Glutamatergic neuron (in vitro differentiated cells): ENCODE results near the gene PPP5C. TPM values are rescaled to one million over a fixed set of nuclear protein-coding genes. Genes with fewer than 3 reads are reported as not detected.
A peak's percentile ranks its signal among the peaks of the same experiment; 100 is the strongest.
"Not testable (repeated sequence)": the region's sequence is repeated elsewhere in the genome, so short reads cannot be mapped to it uniquely, and the experiment has no call there.

Experiments
- DNase-seq: peaks from one replicate; pipeline ENCODE4 v3.0.0; 2022
- H3K27ac Mint-ChIP-seq: one replicate; pipeline ENCODE4 v1.8.0; 2020; ENCODE audit warnings: mild to moderate bottlenecking, mixed read lengths, inconsistent platforms; ENCODE audit not compliant: unreplicated experiment
- H3K27me3 Mint-ChIP-seq: one replicate; pipeline ENCODE4 v1.8.0; 2020; ENCODE audit warnings: mild to moderate bottlenecking, moderate library complexity, mixed read lengths, inconsistent platforms; ENCODE audit not compliant: unreplicated experiment
- H3K36me3 Mint-ChIP-seq: one replicate; pipeline ENCODE4 v1.8.0; 2020; ENCODE audit warnings: mild to moderate bottlenecking, mixed read lengths, inconsistent platforms; ENCODE audit not compliant: unreplicated experiment
- H3K4me1 Mint-ChIP-seq: one replicate; pipeline ENCODE4 v1.8.0; 2020; ENCODE audit warnings: mild to moderate bottlenecking, low read depth, mixed read lengths, inconsistent platforms; ENCODE audit not compliant: unreplicated experiment
- H3K4me3 Mint-ChIP-seq: one replicate; pipeline ENCODE4 v1.8.0; 2020; ENCODE audit warnings: mild to moderate bottlenecking, mixed read lengths, inconsistent platforms; ENCODE audit not compliant: unreplicated experiment
- H3K9me3 Mint-ChIP-seq: one replicate; pipeline ENCODE4 v1.8.0; 2020; ENCODE audit warnings: mild to moderate bottlenecking, moderate library complexity, mixed read lengths, inconsistent platforms; ENCODE audit not compliant: unreplicated experiment
- CTCF ChIP-seq: fragments of 200-600 bp; sonication (generic); IDR thresholded peaks from one replicate; pipeline ENCODE4 v1.5.0; 2021; ENCODE audit not compliant: partially characterized antibody, unreplicated experiment
- total RNA-seq: library from RNA; stranded (reverse); fragmentation: NEBNext Ultra II Directional; extraction: Animal tissue kit (Norgen Biotek cat#: 25700); gene quantifications from one replicate; pipeline ENCODE4 v1.2.1, GENCODE V29; 2021; ENCODE audit not compliant: unreplicated experiment

The PPP5C gene
- total RNA-seq, 1 donor from 2014 or later: 85.8 TPM

- H3K27me3 Mint-ChIP-seq: peaks cover 4% of the 10 kb centered on the region
- H3K36me3 Mint-ChIP-seq: peaks cover 7% of the 10 kb centered on the region
- TF ChIP-seq CTCF: no peak
- H3K4me3 Mint-ChIP-seq: no peak overlapping the region
- DNase-seq: no peak
- peaks cover 4% of the 10 kb centered on the region for H3K9me3 Mint-ChIP-seq
- peaks cover 16% of the 10 kb centered on the region for H3K4me1 Mint-ChIP-seq
- H3K27ac Mint-ChIP-seq: peak overlapping the region; percentile 81
Observed at GRCh38 chr19:46392837-46393236, 46.0 kb downstream of the PPP5C start.

GRCh38 chr19:46393456-46394401, 46.8 kb downstream of the PPP5C start:
- H3K36me3 Mint-ChIP-seq: peaks cover 7% of the 10 kb centered on the region
- TF ChIP-seq CTCF: no peak
- H3K27me3 Mint-ChIP-seq: peaks cover 4% of the 10 kb centered on the region
- H3K4me1 Mint-ChIP-seq: peaks cover 16% of the 10 kb centered on the region
- H3K9me3 Mint-ChIP-seq: peaks cover 4% of the 10 kb centered on the region
- no peak overlapping the region for H3K4me3 Mint-ChIP-seq
- DNase-seq: peak; percentile 45
- peak overlapping the region; percentile 81 for H3K27ac Mint-ChIP-seq

- Mint-ChIP-seq H3K4me3 (no peak overlapping the region), H3K9me3 (peaks cover 4% of the 10 kb centered on the region), H3K4me1 (peaks cover 16% of the 10 kb centered on the region)
Observed at GRCh38 chr19:46394402-46394797, 47.5 kb downstream of the PPP5C start.

GRCh38 chr19:46397801-46398479, 51.1 kb downstream of the PPP5C start:
- not testable (repeated sequence) for H3K9me3 Mint-ChIP-seq, H3K27ac Mint-ChIP-seq, DNase-seq, H3K4me1 Mint-ChIP-seq, H3K4me3 Mint-ChIP-seq, H3K27me3 Mint-ChIP-seq, H3K36me3 Mint-ChIP-seq

More at GRCh38 chr19:46394402-46394797, 47.5 kb downstream of the PPP5C start:
- DNase-seq: no peak
- Mint-ChIP-seq H3K27me3 (peaks cover 4% of the 10 kb centered on the region), H3K27ac (no peak overlapping the region), H3K36me3 (peaks cover 4% of the 10 kb centered on the region)
- no peak for TF ChIP-seq CTCF

- DNase-seq: no peak
- H3K9me3 Mint-ChIP-seq: peaks cover 4% of the 10 kb centered on the region
- peaks cover 11% of the 10 kb centered on the region for H3K4me1 Mint-ChIP-seq
- H3K36me3 Mint-ChIP-seq: no peaks in the 10 kb centered on the region
- no peak overlapping the region for H3K4me3 Mint-ChIP-seq
- H3K27me3 Mint-ChIP-seq: peaks cover 5% of the 10 kb centered on the region
- no peak overlapping the region for H3K27ac Mint-ChIP-seq
- no peak for TF ChIP-seq CTCF
Observed at GRCh38 chr19:46402725-46403124, 55.8 kb downstream of the PPP5C start.
